ENCODE data around the gene PCDHA10.

DNA sequence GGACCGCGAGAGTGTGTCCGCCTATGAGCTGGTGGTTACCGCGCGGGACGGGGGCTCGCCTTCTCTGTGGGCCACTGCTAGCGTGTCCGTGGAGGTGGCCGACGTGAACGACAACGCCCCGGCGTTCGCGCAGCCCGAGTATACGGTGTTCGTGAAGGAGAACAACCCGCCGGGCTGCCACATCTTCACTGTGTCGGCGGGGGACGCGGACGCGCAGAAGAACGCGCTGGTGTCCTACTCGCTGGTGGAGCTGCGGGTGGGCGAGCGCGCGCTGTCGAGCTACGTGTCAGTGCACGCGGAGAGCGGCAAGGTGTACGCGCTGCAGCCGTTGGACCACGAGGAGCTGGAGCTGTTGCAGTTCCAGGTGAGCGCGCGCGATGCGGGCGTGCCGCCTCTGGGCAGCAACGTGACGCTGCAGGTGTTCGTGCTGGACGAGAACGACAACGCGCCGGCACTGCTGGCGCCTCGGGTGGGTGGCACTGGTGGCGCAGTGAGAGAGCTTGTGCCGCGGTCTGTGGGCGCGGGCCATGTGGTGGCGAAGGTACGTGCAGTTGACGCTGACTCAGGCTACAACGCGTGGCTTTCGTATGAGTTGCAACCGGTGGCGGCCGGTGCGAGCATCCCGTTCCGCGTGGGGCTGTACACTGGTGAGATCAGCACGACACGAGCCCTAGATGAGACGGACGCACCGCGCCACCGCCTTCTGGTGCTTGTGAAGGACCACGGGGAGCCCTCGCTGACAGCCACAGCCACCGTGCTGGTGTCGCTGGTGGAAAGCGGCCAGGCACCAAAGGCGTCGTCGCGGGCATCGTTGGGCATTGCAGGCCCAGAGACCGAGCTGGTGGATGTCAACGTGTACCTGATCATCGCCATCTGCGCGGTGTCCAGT is 19.8 kb upstream of the PCDHA10 start:
- TF ChIP-seq EP300 (conservative IDR thresholded peaks at IDR 0.05; ENCODE audit: poor library complexity, severe bottlenecking) (no peak), CTCF (IDR thresholded peaks at IDR 0.05; ENCODE audit: poor library complexity, severe bottlenecking) (no peak), EZH2 (IDR thresholded peaks at IDR 0.05; ENCODE audit: borderline replicate concordance, insufficient read depth, low read length, poor library complexity, severe bottlenecking) (no peak), POLR2AphosphoS5 (IDR thresholded peaks at IDR 0.05) (no peak), SMC3 (conservative IDR thresholded peaks at IDR 0.05; ENCODE audit: poor library complexity) (no peak), MXI1 (conservative IDR thresholded peaks at IDR 0.05; ENCODE audit: poor library complexity, severe bottlenecking) (no peak)

Measured in neural cell (in vitro differentiated cells).